GM15510 (cell line): ENCODE data around the gene DDX21.

Experiments
- POLR2A ChIP-seq: IDR thresholded peaks from 3 replicates; pipeline ENCODE4 v1.6.1; 2011; ENCODE audit warnings: borderline replicate concordance; ENCODE audit not compliant: insufficient read length; ENCODE audit errors: extremely low read depth

The DDX21 gene

GRCh38 chr10:68987611-68988010, 31.6 kb downstream of the DDX21 start:
- TF ChIP-seq POLR2A = no peak

- TF ChIP-seq POLR2A = peak; percentile 67
These were observed 32.8 kb downstream of the DDX21 start, which contains the start of gene KIFBP for GRCh38 chr10:68988530-68989316. TSS of gene KIFBP (plus strand) at chr10:68988803. CDS start at chr10:68988833, 30 bp downstream.

GRCh38 chr10:68989317-68989990, 33.5 kb downstream of the DDX21 start:
- TF ChIP-seq POLR2A = no peak

- TF ChIP-seq POLR2A = no peak
These were observed 36.9 kb downstream of the DDX21 start for GRCh38 chr10:68992636-68993440.

- TF ChIP-seq POLR2A = no peak
These were observed 41.2 kb downstream of the DDX21 start for GRCh38 chr10:68997211-68997610.

- TF ChIP-seq POLR2A = no peak
These were observed 48.9 kb downstream of the DDX21 start for GRCh38 chr10:69004821-69005220.

- TF ChIP-seq POLR2A = no peak
These were observed 49.9 kb downstream of the DDX21 start for GRCh38 chr10:69005704-69006485.

GRCh38 chr10:69007260-69007659, 51.3 kb downstream of the DDX21 start:
- TF ChIP-seq POLR2A = no peak

- TF ChIP-seq POLR2A = no peak
These were observed 53.4 kb downstream of the DDX21 start for GRCh38 chr10:69009360-69009759.

- TF ChIP-seq POLR2A = no peak
These were observed 54.2 kb downstream of the DDX21 start for GRCh38 chr10:69010151-69010640.

GRCh38 chr10:69014171-69014570, 58.2 kb downstream of the DDX21 start:
- TF ChIP-seq POLR2A = no peak

GRCh38 chr10:69018613-69019012, 62.6 kb downstream of the DDX21 start:
- TF ChIP-seq POLR2A = no peak

- TF ChIP-seq POLR2A = no peak
These were observed 66.6 kb downstream of the DDX21 start for GRCh38 chr10:69022611-69023010.

- TF ChIP-seq POLR2A = no peak
These were observed 69.5 kb downstream of the DDX21 start for GRCh38 chr10:69025370-69025896.

- TF ChIP-seq POLR2A = no peak
These were observed 77.3 kb downstream of the DDX21 start for GRCh38 chr10:69033256-69033655.
